CD4-positive, alpha-beta T cell (primary cell): ENCODE data around the gene AGER. TPM values are rescaled to one million over a fixed set of nuclear protein-coding genes. Genes with fewer than 3 reads are reported as not detected.
"Not testable (repeated sequence)": the region's sequence is repeated elsewhere in the genome, so short reads cannot be mapped to it uniquely, and the experiment has no call there.

Source experiments
- ATAC-seq: fragments of 200-7000 bp; cut with Tn5 transposase; one replicate; pipeline ENCODE4 v1.10.0; 2022; ENCODE audit warnings: mild to moderate bottlenecking; ENCODE audit not compliant: poor library complexity
- CTCF ChIA-PET: fragments of 350-600 bp; sonication (Branson Sonifier 250); formaldehyde crosslinking; loops from one replicate; lab custom pipeline; 2021; ENCODE audit warnings: antibody characterized with exemption, inconsistent platforms; lab: Charles Lee
- POLR2A ChIA-PET: fragments of 350-600 bp; sonication (Branson Sonifier 250); formaldehyde crosslinking; loops from one replicate; lab custom pipeline; 2021; ENCODE audit warnings: antibody characterized with exemption, inconsistent platforms; lab: Charles Lee
- DNase-seq, 14 experiments: peaks; one replicate each; pipeline ENCODE4 v3.0.0-alpha.2; 2013 to 2020; ENCODE audit warnings: mixed read lengths in 2 of 14
- H3K27ac ChIP-seq, 2 donors: one replicate each; pipeline versions ENCODE4 v1.5.1 to v1.7.0; 2013; ENCODE audit warnings: low read length in 2 of 2, low read depth in 1 of 2, mild to moderate bottlenecking in 1 of 2
- H3K27me3 ChIP-seq, 2 experiments: 1 replicate in 1 of 2; 2 replicates in 1 of 2; pipeline versions ENCODE4 v1.6.1 to v1.7.0; 2013; ENCODE audit warnings: low read length in 2 of 2, control low read depth in 1 of 2, mild to moderate bottlenecking in 1 of 2, moderate library complexity in 1 of 2; ENCODE audit not compliant: insufficient read depth in 2 of 2, control insufficient read depth in 1 of 2
- H3K36me3 ChIP-seq: one replicate; pipeline ENCODE4 v1.6.1; 2013; ENCODE audit warnings: low read length, control low read depth; ENCODE audit not compliant: insufficient read depth
- H3K4me1 ChIP-seq: one replicate; pipeline ENCODE4 v1.6.1; 2013; ENCODE audit warnings: low read length, control low read depth; ENCODE audit not compliant: insufficient read depth
- H3K4me3 ChIP-seq: one replicate; pipeline ENCODE4 v1.5.1; 2013; ENCODE audit warnings: mild to moderate bottlenecking, low read length, moderate library complexity
- H3K9me3 ChIP-seq, 2 experiments: 1 replicate in 1 of 2; 2 replicates in 1 of 2; pipeline versions ENCODE4 v1.6.1 to v1.7.0; 2013; ENCODE audit warnings: low read length in 2 of 2, mild to moderate bottlenecking in 2 of 2, control low read depth in 1 of 2, moderate library complexity in 1 of 2; ENCODE audit not compliant: control insufficient read depth in 1 of 2, insufficient read depth in 1 of 2
- H3K27ac Mint-ChIP-seq: one replicate; pipeline ENCODE4 v1.8.0; 2020; ENCODE audit warnings: mixed read lengths
- H3K27me3 Mint-ChIP-seq: one replicate; pipeline ENCODE4 v1.8.0; 2021; ENCODE audit warnings: mixed read lengths
- H3K36me3 Mint-ChIP-seq: one replicate; pipeline ENCODE4 v1.8.0; 2021; ENCODE audit warnings: low read depth, mixed read lengths
- H3K4me1 Mint-ChIP-seq: one replicate; pipeline ENCODE4 v1.8.0; 2021; ENCODE audit warnings: low read depth, mixed read lengths
- H3K4me3 Mint-ChIP-seq: one replicate; pipeline ENCODE4 v1.8.0; 2020; ENCODE audit warnings: mild to moderate bottlenecking, mixed read lengths
- H3K9me3 Mint-ChIP-seq: one replicate; pipeline ENCODE4 v1.8.0; 2020; ENCODE audit warnings: mixed read lengths
- intact Hi-C, 2 experiments: fragments of 100-400 bp; cut with DNase I in 1 of 2; cut with micrococcal nuclease in 1 of 2; formaldehyde crosslinking; loops; one replicate each; pipeline versions ENCODE4 v1.15.1 to v1.9.0; 2023 to 2025; cut with DNase I, micrococcal nuclease
- total RNA-seq, 174 experiments: library from RNA in 2 of 174; stranded (reverse) in 2 of 174; gene quantifications; one replicate each; pipeline ENCODE4 v1.2.3 and lab custom pipeline; 2021 to 2026
- TF ChIP-seq, protein P1 (sequence below): fragments of 200-600 bp; IDR thresholded peaks from one replicate; pipeline ENCODE4 v1.8.0; 2022; ENCODE audit warnings: antibody characterized with exemption, mild to moderate bottlenecking

AGER gene
- total RNA-seq, 2 experiments from 2014 or later: 23.5 to 27.0 TPM

DNA sequence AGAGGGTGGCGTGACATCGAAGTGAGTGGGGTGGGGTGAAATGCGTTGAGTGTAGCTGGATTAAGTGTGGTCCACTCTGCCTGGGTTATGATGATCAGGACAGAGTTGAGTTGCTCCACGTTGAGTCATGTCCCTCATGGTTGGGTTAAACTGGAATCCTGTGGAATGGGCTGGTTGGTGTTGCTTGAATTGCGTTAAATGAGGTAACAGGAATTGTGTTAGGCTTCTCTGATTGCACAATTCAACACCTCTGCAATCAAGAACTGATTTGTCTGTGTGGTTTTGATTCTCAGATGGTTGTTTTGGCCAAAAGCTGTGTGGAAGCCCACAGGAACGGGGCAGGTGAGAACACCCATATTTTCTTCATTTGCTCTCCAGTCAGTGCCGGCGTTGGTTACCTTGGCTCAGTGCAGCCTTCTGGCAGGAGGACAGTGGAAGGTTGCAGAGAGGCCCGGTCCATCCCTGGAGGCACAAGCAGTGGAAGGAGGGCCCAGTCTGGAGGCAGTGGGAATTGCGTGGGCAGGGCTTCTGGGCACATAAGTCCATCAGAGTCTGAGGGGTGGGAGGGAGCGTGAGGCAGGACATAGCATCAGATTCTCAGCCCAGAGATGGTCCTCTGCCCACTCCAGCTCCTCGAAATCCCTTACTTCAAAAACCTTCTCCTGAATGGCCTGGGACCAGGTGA lies 28.2 kb upstream of the AGER start:
- ATAC-seq (no peak), DNase-seq (no peak)
- Mint-ChIP-seq H3K27me3 (no peaks in the 10 kb centered on the region), H3K36me3 (no peaks in the 10 kb centered on the region), H3K9me3 (no peaks in the 10 kb centered on the region), H3K4me3 (no peak overlapping the region), H3K4me1 (no peaks in the 10 kb centered on the region), H3K27ac (no peak overlapping the region)
- Histone ChIP-seq H3K4me1 (no peaks in the 10 kb centered on the region), H3K4me3 (no peak overlapping the region), H3K27me3 (no peaks in the 10 kb centered on the region), H3K36me3 (no peaks in the 10 kb centered on the region), H3K9me3 (no peaks in the 10 kb centered on the region), H3K27ac (no peak overlapping the region)
- intact Hi-C loops: no loop called here
- ChIA-PET CTCF (no interaction called here), POLR2A (no interaction called here)
- TF ChIP-seq, protein P1, sequence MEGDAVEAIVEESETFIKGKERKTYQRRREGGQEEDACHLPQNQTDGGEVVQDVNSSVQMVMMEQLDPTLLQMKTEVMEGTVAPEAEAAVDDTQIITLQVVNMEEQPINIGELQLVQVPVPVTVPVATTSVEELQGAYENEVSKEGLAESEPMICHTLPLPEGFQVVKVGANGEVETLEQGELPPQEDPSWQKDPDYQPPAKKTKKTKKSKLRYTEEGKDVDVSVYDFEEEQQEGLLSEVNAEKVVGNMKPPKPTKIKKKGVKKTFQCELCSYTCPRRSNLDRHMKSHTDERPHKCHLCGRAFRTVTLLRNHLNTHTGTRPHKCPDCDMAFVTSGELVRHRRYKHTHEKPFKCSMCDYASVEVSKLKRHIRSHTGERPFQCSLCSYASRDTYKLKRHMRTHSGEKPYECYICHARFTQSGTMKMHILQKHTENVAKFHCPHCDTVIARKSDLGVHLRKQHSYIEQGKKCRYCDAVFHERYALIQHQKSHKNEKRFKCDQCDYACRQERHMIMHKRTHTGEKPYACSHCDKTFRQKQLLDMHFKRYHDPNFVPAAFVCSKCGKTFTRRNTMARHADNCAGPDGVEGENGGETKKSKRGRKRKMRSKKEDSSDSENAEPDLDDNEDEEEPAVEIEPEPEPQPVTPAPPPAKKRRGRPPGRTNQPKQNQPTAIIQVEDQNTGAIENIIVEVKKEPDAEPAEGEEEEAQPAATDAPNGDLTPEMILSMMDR: no peak

DNA sequence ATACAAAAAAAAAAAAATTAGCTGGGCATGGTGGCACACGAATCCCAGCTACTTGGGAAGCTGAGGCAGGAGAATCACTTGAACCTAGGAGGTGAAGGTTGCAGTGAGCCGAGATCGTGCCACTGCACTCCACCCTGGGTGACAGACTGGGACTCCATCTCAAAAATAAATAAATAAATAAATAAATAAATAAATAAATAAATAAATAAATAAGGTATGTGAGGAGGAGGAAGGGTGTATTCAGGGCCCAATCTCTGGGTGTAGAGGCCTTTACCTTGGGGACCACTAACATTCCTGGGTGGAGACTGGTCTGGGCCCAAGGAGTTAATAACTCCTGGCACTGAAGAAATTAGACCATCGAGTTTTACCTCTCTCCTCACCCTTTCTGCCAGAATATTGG lies 27.4 kb upstream of the AGER start:
- CTCF ChIA-PET, H3K4me3 Mint-ChIP-seq, H3K4me1 Mint-ChIP-seq: not testable (repeated sequence)

DNA sequence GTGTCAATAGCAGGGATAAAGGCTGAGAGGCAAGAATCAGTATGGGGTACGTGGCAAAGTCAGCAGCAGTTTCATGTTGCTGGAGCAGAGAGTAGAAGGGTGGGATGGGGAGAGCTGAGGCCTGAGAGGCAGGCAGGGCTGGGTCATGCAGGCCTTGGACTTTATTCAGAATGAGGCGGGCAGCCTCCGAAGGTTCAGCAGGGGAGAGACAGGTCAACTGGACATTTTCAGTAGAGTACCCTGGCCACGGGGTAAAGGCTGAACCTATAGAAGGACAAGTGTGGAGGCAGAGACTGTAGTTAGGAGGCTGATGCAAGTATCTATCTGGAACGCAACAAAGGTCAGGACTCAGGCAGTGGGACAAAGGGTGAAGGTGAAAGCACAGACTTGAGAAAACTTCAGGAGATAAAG lies 26.1 kb upstream of the AGER start:
- Mint-ChIP-seq H3K4me1 (no peaks in the 10 kb centered on the region), H3K27ac (no peak overlapping the region), H3K4me3 (no peak overlapping the region), H3K36me3 (no peaks in the 10 kb centered on the region), H3K9me3 (no peaks in the 10 kb centered on the region), H3K27me3 (no peaks in the 10 kb centered on the region)
- TF ChIP-seq, protein P1: no peak
- Histone ChIP-seq H3K4me1 (no peaks in the 10 kb centered on the region), H3K36me3 (no peaks in the 10 kb centered on the region), H3K4me3 (no peak overlapping the region), H3K27ac (no peak overlapping the region), H3K27me3 (no peaks in the 10 kb centered on the region), H3K9me3 (no peaks in the 10 kb centered on the region)
- ChIA-PET POLR2A (no interaction called here), CTCF (no interaction called here)
- ATAC-seq: no peak
- no peak for DNase-seq
- intact Hi-C loops: no loop called here

More for the DNA sequence above, 27.4 kb upstream of the AGER start:
- H3K27ac Mint-ChIP-seq, H3K27ac ChIP-seq, H3K4me1 ChIP-seq, DNase-seq, POLR2A ChIA-PET, ATAC-seq, H3K9me3 ChIP-seq, H3K27me3 ChIP-seq, H3K36me3 ChIP-seq, intact Hi-C loops, H3K4me3 ChIP-seq, H3K9me3 Mint-ChIP-seq, H3K27me3 Mint-ChIP-seq, H3K36me3 Mint-ChIP-seq: not testable (repeated sequence)

DNA sequence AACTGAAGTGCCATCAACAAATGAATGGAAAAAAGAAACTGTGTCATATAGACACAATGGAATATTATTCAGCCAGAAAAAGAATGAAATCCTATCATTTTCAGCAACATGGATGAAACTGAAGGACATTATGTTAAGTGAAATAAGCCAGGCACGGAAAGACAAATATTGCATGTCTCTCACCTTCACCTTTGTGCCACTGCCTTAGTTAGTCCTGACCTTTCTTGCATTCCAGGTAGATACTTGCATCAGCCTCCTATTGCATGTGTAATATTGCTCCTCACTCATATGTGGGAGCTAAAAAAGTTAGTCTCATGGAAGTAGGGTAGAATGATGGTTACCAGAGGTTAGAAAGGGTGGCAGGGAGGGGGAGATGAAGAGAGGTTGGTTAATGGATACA lies 24.9 kb upstream of the AGER start:
- H3K9me3 ChIP-seq: no peaks in the 10 kb centered on the region
- peaks cover 3% of the 10 kb centered on the region for H3K27me3 Mint-ChIP-seq
- no peaks in the 10 kb centered on the region for H3K4me1 ChIP-seq
- H3K36me3 Mint-ChIP-seq: no peaks in the 10 kb centered on the region
- ATAC-seq: no peak
- H3K27me3 ChIP-seq: peaks cover 0 to 2% of the 10 kb centered on the region in 2 experiments
- no peak overlapping the region for H3K4me3 ChIP-seq
- DNase-seq: no peak
- H3K9me3 Mint-ChIP-seq: no peaks in the 10 kb centered on the region
- TF ChIP-seq, protein P1: no peak
- H3K4me3 Mint-ChIP-seq: no peak overlapping the region
- no peaks in the 10 kb centered on the region for H3K36me3 ChIP-seq
- intact Hi-C loops: no loop called here
- no peaks in the 10 kb centered on the region for H3K4me1 Mint-ChIP-seq
- no peak overlapping the region for H3K27ac Mint-ChIP-seq
- ChIA-PET POLR2A (interaction anchor here (0.6 kb wide), 1 partner anchor 147 kb away, joined by 3 read pairs; no protein-coding TSS in a partner anchor), CTCF (no interaction called here)
- H3K27ac ChIP-seq: no peak overlapping the region
